Activated CD4-positive, alpha-beta T cell treated with anti-CD3 and anti-CD28 coated beads, Interleukin-2, amount 10 ng/mL, durations not matched to agents 7 days and 5 days (primary cell): Measurements from ENCODE around the gene ZBTB7C. TPM values are rescaled to one million over a fixed set of nuclear protein-coding genes. Genes with fewer than 3 reads are reported as not detected.

Experiments used
- CTCF ChIA-PET: fragments of 350-600 bp; sonication (Branson Sonifier 250); formaldehyde crosslinking; loops from one replicate; lab custom pipeline; 2021; ENCODE audit warnings: antibody characterized with exemption; lab: Charles Lee
- POLR2A ChIA-PET: fragments of 350-600 bp; sonication (Branson Sonifier 250); formaldehyde crosslinking; loops from one replicate; lab custom pipeline; 2021; ENCODE audit warnings: antibody characterized with exemption; lab: Charles Lee
- DNase-seq: peaks from one replicate; pipeline ENCODE4 v3.0.0-alpha.2; 2020
- H3K27ac Mint-ChIP-seq: one replicate; pipeline ENCODE4 v1.8.0; 2021; ENCODE audit warnings: mild to moderate bottlenecking, moderate library complexity, mixed read lengths
- H3K27me3 Mint-ChIP-seq: one replicate; pipeline ENCODE4 v1.8.0; 2021; ENCODE audit warnings: mixed read lengths
- H3K36me3 Mint-ChIP-seq: one replicate; pipeline ENCODE4 v1.8.0; 2021; ENCODE audit warnings: low read depth, mixed read lengths
- H3K4me1 Mint-ChIP-seq: one replicate; pipeline ENCODE4 v1.8.0; 2021; ENCODE audit warnings: mixed read lengths
- H3K4me3 Mint-ChIP-seq: one replicate; pipeline ENCODE4 v1.8.0; 2021; ENCODE audit warnings: mild to moderate bottlenecking, moderate library complexity, mixed read lengths
- H3K9me3 Mint-ChIP-seq: one replicate; pipeline ENCODE4 v1.8.0; 2021; ENCODE audit warnings: mixed read lengths
- total RNA-seq, 2 experiments: library from RNA; stranded (reverse); gene quantifications; one replicate each; pipeline ENCODE4 v1.2.3, GENCODE V29; 2021

The ZBTB7C gene
- total RNA-seq, 2 experiments from 2014 or later = 0.10 to 0.15 TPM

- Mint-ChIP-seq H3K36me3 (no peaks in the 10 kb centered on the region), H3K27ac (no peak overlapping the region), H3K27me3 (peaks cover 74% of the 10 kb centered on the region), H3K4me3 (peak overlapping the region; percentile 61), H3K9me3 (no peaks in the 10 kb centered on the region), H3K4me1 (peaks cover 19% of the 10 kb centered on the region)
- POLR2A ChIA-PET = interaction anchor here (0.6 kb wide), 1 partner anchor 211 kb away, joined by 4 read pairs; no protein-coding TSS in a partner anchor
- DNase-seq = peak; percentile 79
- CTCF ChIA-PET = no interaction called here
Observed at GRCh38 chr18:48410095-48410920, 1.1 kb upstream of the ZBTB7C start.

- H3K4me1 Mint-ChIP-seq = peaks cover 22% of the 10 kb centered on the region
- H3K27me3 Mint-ChIP-seq = peaks cover 75% of the 10 kb centered on the region
- ChIA-PET POLR2A (no interaction called here), CTCF (no interaction called here)
- H3K36me3 Mint-ChIP-seq = no peaks in the 10 kb centered on the region
- H3K9me3 Mint-ChIP-seq = no peaks in the 10 kb centered on the region
- H3K27ac Mint-ChIP-seq = no peak overlapping the region
- DNase-seq = no peak
- H3K4me3 Mint-ChIP-seq = peak overlapping the region; percentile 58
Observed at GRCh38 chr18:48409591-48410094, 460 bp upstream of the ZBTB7C start.

- Mint-ChIP-seq H3K4me3 (peak overlapping the region; percentile 68), H3K36me3 (no peaks in the 10 kb centered on the region), H3K27me3 (peaks cover 74% of the 10 kb centered on the region), H3K4me1 (peaks cover 22% of the 10 kb centered on the region), H3K9me3 (no peaks in the 10 kb centered on the region), H3K27ac (peak overlapping the region; percentile 54)
- POLR2A ChIA-PET = no interaction called here
- DNase-seq = no peak
- CTCF ChIA-PET = interaction anchor here (0.9 kb wide), 1 partner anchor 1940 kb away, joined by 3 read pairs; no protein-coding TSS in a partner anchor
Observed at GRCh38 chr18:48408111-48408726, 964 bp downstream of the ZBTB7C start.

- peak overlapping the region; percentile 68 for H3K4me3 Mint-ChIP-seq
- H3K27me3 Mint-ChIP-seq = peaks cover 76% of the 10 kb centered on the region
- ChIA-PET CTCF (no interaction called here), POLR2A (no interaction called here)
- no peak for DNase-seq
- H3K36me3 Mint-ChIP-seq = no peaks in the 10 kb centered on the region
- H3K4me1 Mint-ChIP-seq = peaks cover 22% of the 10 kb centered on the region
- no peak overlapping the region for H3K27ac Mint-ChIP-seq
- H3K9me3 Mint-ChIP-seq = no peaks in the 10 kb centered on the region
Observed at GRCh38 chr18:48407358-48407757, 1.8 kb downstream of the ZBTB7C start.

- H3K4me3 Mint-ChIP-seq = no peak overlapping the region
- peaks cover 17% of the 10 kb centered on the region for H3K4me1 Mint-ChIP-seq
- H3K9me3 Mint-ChIP-seq = no peaks in the 10 kb centered on the region
- CTCF ChIA-PET = no interaction called here
- DNase-seq = no peak
- POLR2A ChIA-PET = no interaction called here
- no peaks in the 10 kb centered on the region for H3K36me3 Mint-ChIP-seq
- no peak overlapping the region for H3K27ac Mint-ChIP-seq
- H3K27me3 Mint-ChIP-seq = peaks cover 69% of the 10 kb centered on the region
Observed at GRCh38 chr18:48405978-48406377, 3.2 kb downstream of the ZBTB7C start.

- ChIA-PET CTCF (interaction anchor here (0.7 to 0.8 kb wide), 2 partner anchors 23 to 78 kb away, joined by 3 to 4 read pairs; no protein-coding TSS in a partner anchor), POLR2A (no interaction called here)
- Mint-ChIP-seq H3K36me3 (no peaks in the 10 kb centered on the region), H3K27ac (no peak overlapping the region), H3K27me3 (peaks cover 63% of the 10 kb centered on the region), H3K9me3 (no peaks in the 10 kb centered on the region), H3K4me1 (peaks cover 15% of the 10 kb centered on the region), H3K4me3 (no peak overlapping the region)
- no peak for DNase-seq
Observed at GRCh38 chr18:48404716-48405507, 4.3 kb downstream of the ZBTB7C start.

- ChIA-PET POLR2A (no interaction called here), CTCF (no interaction called here)
- Mint-ChIP-seq H3K27ac (no peak overlapping the region), H3K4me3 (no peak overlapping the region), H3K36me3 (no peaks in the 10 kb centered on the region), H3K27me3 (peaks cover 67% of the 10 kb centered on the region), H3K4me1 (peaks cover 22% of the 10 kb centered on the region), H3K9me3 (no peaks in the 10 kb centered on the region)
- no peak for DNase-seq
Observed at GRCh38 chr18:48402953-48403352, 6.2 kb downstream of the ZBTB7C start.

GRCh38 chr18:48399303-48400075 lies 9.7 kb downstream of the ZBTB7C start:
- POLR2A ChIA-PET = no interaction called here
- Mint-ChIP-seq H3K9me3 (no peaks in the 10 kb centered on the region), H3K4me3 (peak overlapping the region; percentile 44), H3K27me3 (peaks cover 70% of the 10 kb centered on the region), H3K4me1 (peaks cover 16% of the 10 kb centered on the region), H3K27ac (peak overlapping the region; percentile 21), H3K36me3 (no peaks in the 10 kb centered on the region)
- DNase-seq = no peak
- CTCF ChIA-PET = no interaction called here

- Mint-ChIP-seq H3K27me3 (peaks cover 67% of the 10 kb centered on the region), H3K27ac (no peak overlapping the region), H3K4me1 (peaks cover 19% of the 10 kb centered on the region), H3K36me3 (no peaks in the 10 kb centered on the region), H3K4me3 (no peak overlapping the region), H3K9me3 (no peaks in the 10 kb centered on the region)
- ChIA-PET POLR2A (no interaction called here), CTCF (no interaction called here)
- no peak for DNase-seq
Observed at GRCh38 chr18:48398074-48398473, 11.1 kb downstream of the ZBTB7C start.

- H3K9me3 Mint-ChIP-seq = no peaks in the 10 kb centered on the region
Observed at GRCh38 chr18:48397021-48397420, 12.2 kb downstream of the ZBTB7C start.

GRCh38 chr18:48396561-48396960 lies 12.6 kb downstream of the ZBTB7C start:
- peaks cover 19% of the 10 kb centered on the region for H3K4me1 Mint-ChIP-seq
- peaks cover 68% of the 10 kb centered on the region for H3K27me3 Mint-ChIP-seq
- POLR2A ChIA-PET = no interaction called here
- no peaks in the 10 kb centered on the region for H3K36me3 Mint-ChIP-seq
- no peaks in the 10 kb centered on the region for H3K9me3 Mint-ChIP-seq
- no peak overlapping the region for H3K4me3 Mint-ChIP-seq
- DNase-seq = no peak
- no peak overlapping the region for H3K27ac Mint-ChIP-seq
- CTCF ChIA-PET = interaction anchor here (1.5 kb wide), 1 partner anchor 13 kb away, joined by 3 read pairs; no protein-coding TSS in a partner anchor

More at GRCh38 chr18:48397021-48397420, 12.2 kb downstream of the ZBTB7C start:
- peaks cover 68% of the 10 kb centered on the region for H3K27me3 Mint-ChIP-seq
- peaks cover 19% of the 10 kb centered on the region for H3K4me1 Mint-ChIP-seq
- POLR2A ChIA-PET = no interaction called here
- DNase-seq = no peak
- H3K4me3 Mint-ChIP-seq = no peak overlapping the region
- CTCF ChIA-PET = interaction anchor here (1.5 kb wide), 1 partner anchor 13 kb away, joined by 3 read pairs; no protein-coding TSS in a partner anchor
- no peaks in the 10 kb centered on the region for H3K36me3 Mint-ChIP-seq
- no peak overlapping the region for H3K27ac Mint-ChIP-seq

- Mint-ChIP-seq H3K27ac (no peak overlapping the region), H3K9me3 (no peaks in the 10 kb centered on the region), H3K27me3 (peaks cover 72% of the 10 kb centered on the region), H3K4me1 (peaks cover 19% of the 10 kb centered on the region), H3K4me3 (no peak overlapping the region), H3K36me3 (no peaks in the 10 kb centered on the region)
- POLR2A ChIA-PET = no interaction called here
- DNase-seq = no peak
- CTCF ChIA-PET = interaction anchor here (1.5 kb wide), 1 partner anchor 12 kb away, joined by 3 read pairs; no protein-coding TSS in a partner anchor
Observed at GRCh38 chr18:48395646-48396045, 13.5 kb downstream of the ZBTB7C start.
